GM18951 (cell line): ENCODE measurements around the gene FLT1.

Experiments used
- POLR2A ChIP-seq: IDR thresholded peaks from 4 replicates; pipeline ENCODE4 v1.6.1; 2011; ENCODE audit warnings: mild to moderate bottlenecking; ENCODE audit not compliant: insufficient read length, insufficient read depth; ENCODE audit errors: extremely low read depth
- in situ Hi-C: fragments of 300-500 bp; cut with MboI; formaldehyde crosslinking; loops from one replicate; pipeline ENCODE4 v1.12.0; 2022; ENCODE audit warnings: low sequenced_read_pairs, mixed read lengths, inconsistent platforms; ENCODE audit not compliant: unreplicated experiment

The FLT1 gene

DNA sequence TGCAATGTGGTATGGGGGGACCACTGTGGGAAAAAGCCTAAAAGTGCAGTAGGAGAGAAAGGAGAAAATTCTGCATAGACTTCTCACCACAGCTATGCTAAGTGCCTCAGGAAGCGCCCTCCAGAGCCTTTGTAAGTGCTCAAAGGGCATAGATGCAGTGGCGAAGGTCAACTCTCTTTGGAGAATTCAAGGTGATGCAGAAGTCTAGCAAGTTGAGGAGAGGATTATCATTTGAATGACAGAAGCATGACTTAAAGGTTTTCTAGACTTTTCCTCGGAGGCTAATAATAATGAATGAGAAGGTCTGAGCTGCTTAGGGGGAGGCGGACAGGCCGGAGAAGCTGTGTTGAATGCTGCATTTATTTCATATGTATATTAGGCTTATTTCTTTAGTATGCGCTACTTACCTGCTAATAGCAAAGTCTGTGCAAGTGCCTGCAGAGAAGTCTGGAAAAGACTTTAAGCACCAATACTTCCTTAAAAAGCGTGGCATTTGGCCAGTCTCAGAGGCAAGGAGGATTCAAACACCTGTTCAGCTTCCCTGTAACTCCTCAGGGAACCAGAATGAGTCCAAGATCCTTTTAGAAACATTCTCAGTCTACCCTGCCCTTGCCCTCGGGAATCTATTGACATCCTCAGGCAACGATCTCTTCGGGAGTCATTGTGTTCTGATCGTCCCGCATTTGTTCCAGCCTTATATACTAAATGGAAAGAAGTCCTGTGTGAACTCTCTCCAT lies 56.2 kb downstream of the FLT1 start:
- no peak for TF ChIP-seq POLR2A
- in situ Hi-C loops = no loop called here

DNA sequence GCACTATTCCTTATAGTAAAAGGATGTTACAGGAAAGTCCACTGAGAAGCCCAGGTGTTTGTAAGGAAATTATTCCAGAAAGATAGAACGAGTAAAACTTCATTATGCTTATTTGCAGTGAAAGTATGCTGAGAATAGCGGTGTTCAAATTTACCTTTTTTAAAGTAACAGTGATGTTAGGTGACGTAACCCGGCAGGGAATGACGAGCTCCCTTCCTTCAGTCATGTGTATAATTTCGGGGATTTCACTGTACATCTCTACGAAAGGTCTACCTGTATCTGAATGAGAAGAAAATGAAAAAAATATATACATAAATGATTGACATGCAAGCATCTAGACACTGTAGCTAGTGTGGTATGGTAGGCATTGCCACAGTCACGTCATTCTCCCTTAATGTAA lies 56.9 kb downstream of the FLT1 start:
- in situ Hi-C loops = no loop called here
- TF ChIP-seq POLR2A = no peak

DNA sequence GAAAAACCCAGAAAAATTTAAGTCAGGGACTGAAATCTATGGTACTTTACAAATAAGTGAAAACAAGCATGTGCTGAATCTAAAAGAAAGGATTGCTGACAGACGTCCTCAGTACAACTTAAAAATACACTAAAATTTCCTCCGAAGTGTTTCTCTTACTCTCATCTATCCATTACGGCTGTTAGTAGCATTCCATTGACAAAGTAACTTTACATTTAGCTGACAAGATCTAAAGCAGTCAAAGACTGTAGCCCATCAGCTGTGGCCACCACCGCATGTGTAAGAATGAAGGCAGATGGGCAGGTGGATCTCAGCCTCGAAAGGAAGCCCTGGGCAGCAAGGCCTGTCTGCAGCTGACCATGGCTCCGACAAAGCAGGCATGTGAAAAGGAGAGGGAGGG lies 59.0 kb downstream of the FLT1 start:
- no peak for TF ChIP-seq POLR2A
- in situ Hi-C loops = no loop called here

DNA sequence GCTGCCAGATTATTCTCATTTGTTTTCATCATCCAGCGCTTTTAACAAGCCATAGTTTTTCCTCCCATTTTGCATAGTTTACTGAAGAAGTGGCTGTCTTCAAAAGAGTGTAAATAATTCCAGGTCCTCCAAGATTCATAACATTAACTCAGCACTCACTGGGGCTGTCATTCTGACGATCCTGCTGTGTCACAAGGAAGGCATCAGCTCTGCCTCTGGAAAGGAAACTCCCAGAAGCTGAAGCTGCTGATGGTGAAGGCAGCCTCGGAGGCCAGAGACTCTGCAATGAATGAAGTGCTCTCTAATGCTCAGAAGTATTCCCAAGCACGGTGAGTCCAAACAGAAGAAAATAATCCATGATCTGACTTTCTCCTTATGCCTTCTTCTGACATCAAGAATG lies 60.0 kb downstream of the FLT1 start:
- in situ Hi-C loops = no loop called here
- no peak for TF ChIP-seq POLR2A

DNA sequence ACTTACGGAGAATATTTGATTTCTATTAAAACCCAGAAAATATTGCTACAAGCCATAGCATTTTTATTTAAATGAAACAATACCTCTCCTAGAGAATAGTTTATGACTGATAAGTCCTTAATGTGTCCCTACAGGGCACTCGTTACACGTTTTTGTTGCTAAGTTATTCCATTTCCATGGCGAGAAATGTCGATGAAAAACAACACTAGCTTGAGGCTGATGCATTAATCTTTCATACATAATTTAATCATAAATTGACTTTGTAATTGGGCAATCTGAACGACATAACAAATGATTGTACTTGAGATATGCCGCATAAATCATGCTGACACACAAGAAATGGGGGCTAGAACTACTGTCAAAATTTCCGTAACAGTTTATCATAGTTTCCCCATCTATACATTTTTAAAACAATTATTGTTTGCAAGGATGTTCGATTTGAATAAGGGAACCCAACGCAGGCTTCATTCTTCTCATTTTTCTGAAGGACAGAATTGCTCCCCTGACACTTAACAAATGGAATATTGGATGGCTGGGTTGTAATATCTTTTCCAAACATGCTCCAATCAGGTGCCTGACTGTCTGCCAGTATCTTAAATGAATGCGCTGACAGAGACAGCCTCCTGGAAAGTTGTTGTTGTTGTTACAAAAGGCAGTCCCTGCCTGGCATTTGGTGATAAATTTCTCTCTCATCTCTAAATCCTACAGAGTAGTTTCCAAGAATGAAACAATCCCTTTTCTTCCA lies 61.9 kb downstream of the FLT1 start:
- TF ChIP-seq POLR2A = no peak
- in situ Hi-C loops = no loop called here

DNA sequence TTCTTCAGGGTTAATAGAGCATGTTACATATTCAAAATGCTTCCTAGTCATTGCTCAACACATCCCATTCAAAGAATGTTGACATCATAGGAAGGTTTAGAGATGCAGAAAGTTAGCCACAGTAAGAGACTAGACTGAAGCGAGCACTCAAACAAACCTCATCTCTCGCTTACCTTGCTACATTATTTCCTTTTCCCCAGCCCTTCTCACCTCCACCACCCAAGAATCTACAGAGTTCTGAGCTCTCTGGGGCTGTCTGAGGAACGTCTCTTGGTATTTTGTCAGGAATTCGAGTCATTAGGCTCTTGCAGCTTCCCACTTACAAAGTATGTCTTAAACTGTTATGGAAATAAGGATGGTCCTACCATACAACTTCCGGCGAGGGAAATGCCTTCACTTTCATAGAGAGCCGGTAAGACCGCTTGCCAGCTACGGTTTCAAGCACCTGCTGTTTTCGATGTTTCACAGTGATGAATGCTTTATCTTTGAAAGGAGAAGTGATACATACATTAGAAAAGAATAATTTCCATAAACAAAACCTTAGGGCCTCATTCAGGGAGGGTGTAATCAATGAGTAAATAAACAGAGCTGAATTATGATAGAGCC lies 65.1 kb downstream of the FLT1 start:
- TF ChIP-seq POLR2A = peak; percentile 42
- in situ Hi-C loops = no loop called here

DNA sequence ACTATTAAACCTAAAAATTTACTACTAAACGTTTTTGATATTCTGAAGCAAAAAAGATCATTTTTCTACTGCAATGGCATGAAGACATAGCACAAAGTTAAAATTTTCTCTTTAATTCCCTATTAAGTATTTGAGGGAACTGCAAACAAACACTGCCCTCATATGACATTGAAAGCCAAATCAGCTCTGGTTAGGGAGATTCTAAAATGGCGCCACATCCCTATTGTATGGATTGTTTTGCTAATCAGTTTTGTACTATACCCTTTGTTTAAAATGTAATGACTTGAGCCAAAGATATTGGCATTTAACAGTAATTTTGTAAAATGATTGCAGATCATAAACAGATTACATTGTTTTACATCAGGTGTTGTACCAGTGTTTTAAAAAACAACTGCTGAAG lies 65.8 kb downstream of the FLT1 start:
- TF ChIP-seq POLR2A = no peak
- in situ Hi-C loops = no loop called here

DNA sequence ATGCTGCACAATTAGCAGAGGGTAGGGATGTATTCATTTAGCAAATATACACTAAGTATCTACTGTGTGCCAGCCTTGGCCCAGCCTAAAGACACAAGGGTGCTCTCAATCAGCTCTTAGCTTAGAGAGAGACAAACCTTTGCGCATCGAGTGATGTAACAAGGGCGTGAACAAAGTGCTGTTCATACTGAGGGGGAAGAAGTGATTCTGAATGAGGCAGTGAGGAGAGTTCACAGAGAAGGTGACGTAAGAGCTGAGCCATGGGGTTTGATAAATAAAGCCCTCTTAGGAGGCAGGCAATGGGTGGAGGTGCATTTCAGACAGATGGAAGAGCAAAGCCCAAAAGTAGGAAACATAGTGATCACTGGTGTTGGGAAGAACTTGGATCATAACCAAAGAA lies 68.5 kb downstream of the FLT1 start:
- in situ Hi-C loops = no loop called here
- no peak for TF ChIP-seq POLR2A

DNA sequence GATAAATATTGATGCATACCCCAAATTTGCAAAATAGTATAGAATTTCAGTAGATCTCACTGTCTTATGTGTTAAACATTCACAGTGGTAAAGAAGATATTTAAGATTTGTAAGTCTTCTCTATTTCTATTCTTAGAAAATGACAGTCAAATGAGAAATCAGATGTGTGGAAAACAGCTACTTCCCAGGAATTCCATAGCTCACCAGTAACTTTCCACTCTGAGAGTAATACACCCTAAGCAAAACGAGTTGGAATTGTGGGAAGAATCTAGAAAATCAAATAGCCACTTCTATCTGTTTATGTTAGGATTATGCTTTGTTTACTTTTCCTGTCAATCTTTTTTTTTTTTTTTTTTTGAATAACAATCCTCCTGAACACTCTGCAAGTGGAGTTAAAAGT lies 69.1 kb downstream of the FLT1 start:
- TF ChIP-seq POLR2A = no peak
- in situ Hi-C loops = no loop called here

DNA sequence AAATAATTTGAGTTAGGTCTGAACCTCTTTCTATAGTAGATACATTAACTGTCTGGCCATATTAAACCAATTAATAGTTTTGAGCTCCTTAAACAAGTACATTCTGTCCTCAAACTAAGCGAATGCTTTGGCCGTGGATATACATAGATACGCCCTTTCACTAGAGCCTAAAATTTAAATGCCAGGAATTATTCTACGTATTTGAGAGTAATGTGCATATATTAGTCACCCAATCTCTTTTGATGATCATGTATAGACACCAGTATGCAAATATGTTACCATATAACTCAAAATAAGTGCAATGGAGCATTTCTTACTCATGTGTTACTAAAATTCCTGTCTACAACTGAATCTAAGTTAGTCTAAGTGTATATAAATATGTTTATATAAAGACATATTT lies 70.4 kb downstream of the FLT1 start:
- TF ChIP-seq POLR2A = no peak
- in situ Hi-C loops = no loop called here

DNA sequence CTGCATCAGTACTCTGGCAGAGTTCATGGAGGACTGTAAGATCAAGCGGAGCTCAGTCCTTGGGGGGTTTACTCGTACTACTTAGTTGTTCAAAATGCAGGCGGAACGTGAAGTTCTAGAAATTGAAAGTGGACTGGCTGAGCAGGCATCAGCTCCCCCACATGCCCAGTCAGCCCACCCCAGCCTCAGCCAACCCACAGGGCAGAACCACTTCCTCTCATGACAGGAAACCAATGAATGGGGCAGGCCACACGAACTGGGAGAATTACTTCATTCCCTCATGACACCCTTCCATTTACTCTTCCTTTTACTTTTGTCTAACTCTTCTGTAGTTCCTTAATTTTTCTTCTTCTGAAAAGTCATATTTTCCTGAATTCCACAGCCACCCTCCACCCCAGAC lies 71.9 kb downstream of the FLT1 start:
- peak; percentile 30 for TF ChIP-seq POLR2A
- in situ Hi-C loops = no loop called here

DNA sequence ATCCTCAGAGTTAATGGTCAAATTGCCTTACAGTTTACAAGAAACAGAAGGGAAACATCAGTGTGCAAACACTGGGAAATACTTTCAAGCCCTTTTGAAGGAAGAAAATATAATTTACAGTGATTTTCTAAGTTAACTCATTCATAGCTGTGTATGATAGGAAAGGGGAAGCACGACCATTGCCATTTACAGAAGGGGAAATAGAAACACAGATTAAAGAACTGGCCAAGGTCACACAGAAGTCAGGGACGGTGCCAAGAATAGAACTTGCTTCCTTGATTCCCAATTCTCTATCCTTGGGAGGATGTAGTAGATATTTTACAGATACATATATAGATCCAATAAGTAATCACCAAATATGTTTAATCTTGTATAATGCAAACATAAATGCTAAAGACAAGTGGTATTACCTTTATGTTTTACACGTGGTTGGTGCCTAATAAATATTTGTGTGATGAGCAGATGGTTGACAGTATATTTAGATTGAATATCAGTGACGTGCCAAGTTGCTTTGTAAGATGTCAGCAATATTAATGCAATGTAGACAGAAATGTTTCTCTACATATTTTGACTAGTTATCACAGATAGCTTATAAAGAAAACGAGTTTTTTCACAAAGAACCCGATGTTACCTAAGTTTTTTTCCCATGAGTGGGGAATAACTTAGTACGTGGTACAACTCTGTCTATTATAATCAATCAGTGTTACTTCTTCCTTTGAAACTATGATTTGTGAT lies 73.1 kb downstream of the FLT1 start:
- in situ Hi-C loops = no loop called here
- no peak for TF ChIP-seq POLR2A

DNA sequence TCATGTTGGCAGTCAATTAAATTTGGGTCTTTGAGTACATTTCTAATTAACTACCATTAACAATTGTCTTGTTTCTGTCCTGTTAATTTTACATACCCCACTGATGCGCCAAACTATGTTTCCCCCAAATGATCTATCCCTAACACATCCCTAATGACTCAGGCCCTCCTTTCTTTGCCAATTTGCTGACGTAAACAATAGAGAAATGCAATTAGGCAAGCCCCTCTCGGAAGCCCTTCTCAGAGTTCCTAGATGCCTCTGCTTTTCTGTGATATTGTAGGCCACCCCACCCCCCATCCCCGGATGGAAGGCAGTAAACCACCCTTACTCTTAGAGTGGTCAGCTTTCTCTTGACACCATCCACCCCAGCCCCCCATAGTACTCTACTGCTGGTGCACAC lies 74.2 kb downstream of the FLT1 start:
- in situ Hi-C loops = no loop called here
- TF ChIP-seq POLR2A = no peak
